ENCODE data around the gene LYSMD3. TPM values are rescaled to one million over a fixed set of nuclear protein-coding genes. Genes with fewer than 3 reads are reported as not detected.

Gene LYSMD3
- total and polyA plus RNA-seq, 2 donors, result 12.5 to 13.5 TPM

DNA sequence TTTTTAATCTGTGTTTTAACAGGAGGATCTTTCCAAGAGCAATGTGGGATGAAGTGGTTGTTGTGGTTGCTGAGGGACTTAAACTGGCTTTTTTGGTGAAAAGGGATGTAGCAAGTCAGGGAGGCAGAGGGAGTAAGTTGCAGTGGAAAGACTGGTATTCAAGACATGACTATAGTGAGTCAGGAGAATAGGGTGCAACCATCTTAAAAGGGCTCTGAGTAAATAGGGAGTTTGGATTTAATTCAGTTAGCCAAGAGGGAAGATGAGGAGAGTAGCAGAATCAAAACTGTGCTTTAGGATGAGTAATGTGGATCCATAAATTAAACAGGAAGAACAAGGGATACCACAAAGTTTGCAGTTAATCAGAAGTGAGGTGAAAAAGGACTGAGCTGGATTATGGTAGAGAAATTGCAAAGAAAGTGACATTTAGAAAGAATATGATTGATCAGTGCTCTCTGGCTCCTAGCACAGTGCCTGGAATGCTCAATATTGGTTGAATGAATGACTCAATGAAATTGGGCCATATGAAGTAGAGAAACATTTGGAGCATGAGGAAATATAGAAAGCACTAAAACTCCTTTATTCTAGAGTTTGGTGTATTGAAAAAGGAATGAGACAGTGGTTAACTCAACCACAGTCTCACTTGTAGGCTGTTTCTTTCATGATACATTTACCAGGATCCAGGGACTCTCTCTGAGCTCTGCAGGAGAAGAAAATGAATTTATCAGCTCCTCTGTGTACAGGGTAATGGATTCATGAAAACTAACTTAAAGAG lies 49.6 kb downstream of the LYSMD3 start:
- no peaks in the 10 kb centered on the region for H3K27me3 ChIP-seq (ENCODE audit: control insufficient read depth in 2 of 2, insufficient read depth in 1 of 2, low read length in 1 of 2)
- H3K4me1 ChIP-seq (ENCODE audit: control insufficient read depth in 2 of 2, insufficient read depth in 2 of 2, low read length in 2 of 2), result peaks cover 3 to 4% of the 10 kb centered on the region in 2 donors
- no peaks in the 10 kb centered on the region for H3K36me3 ChIP-seq (ENCODE audit: control insufficient read depth in 2 of 2, insufficient read depth in 2 of 2, low read length in 1 of 2)
- no peak for DNase-seq (ENCODE audit: low read depth in 6 of 9, low spot score in 9 of 9)
- no peak overlapping the region for H3K27ac ChIP-seq (ENCODE audit: low read depth in 1 of 2, low read length in 1 of 2)
- H3K9me3 ChIP-seq (ENCODE audit: control insufficient read depth in 2 of 2, insufficient read depth in 1 of 2, low read length in 1 of 2), result no peaks in the 10 kb centered on the region
- H3K4me3 ChIP-seq (ENCODE audit: low read length in 2 of 2), result no peak overlapping the region

GRCh38 chr5:90477621-90478215 lies 51.7 kb downstream of the LYSMD3 start:
- no peaks in the 10 kb centered on the region for H3K27me3 ChIP-seq (ENCODE audit: control insufficient read depth in 2 of 2, insufficient read depth in 1 of 2, low read length in 1 of 2)
- DNase-seq (ENCODE audit: low read depth in 6 of 9, low spot score in 9 of 9), result no peak
- no peak overlapping the region for H3K4me3 ChIP-seq (ENCODE audit: low read length in 2 of 2)
- WGBS, result 96% methylated on average over 8 of the region's 8 CpGs
- H3K27ac ChIP-seq (ENCODE audit: low read depth in 1 of 2, low read length in 1 of 2), result no peak overlapping the region
- peaks cover 5 to 13% of the 10 kb centered on the region in 2 donors for H3K4me1 ChIP-seq (ENCODE audit: control insufficient read depth in 2 of 2, insufficient read depth in 2 of 2, low read length in 2 of 2)
- no peaks in the 10 kb centered on the region for H3K9me3 ChIP-seq (ENCODE audit: control insufficient read depth in 2 of 2, insufficient read depth in 1 of 2, low read length in 1 of 2)
- no peaks in the 10 kb centered on the region for H3K36me3 ChIP-seq (ENCODE audit: control insufficient read depth in 2 of 2, insufficient read depth in 2 of 2, low read length in 1 of 2)

- WGBS, result 92% methylated on average over 2 of the region's 2 CpGs
- no peaks in the 10 kb centered on the region for H3K27me3 ChIP-seq (ENCODE audit: control insufficient read depth in 2 of 2, insufficient read depth in 1 of 2, low read length in 1 of 2)
- H3K4me3 ChIP-seq (ENCODE audit: low read length in 2 of 2), result no peak overlapping the region
- no peak for DNase-seq (ENCODE audit: low read depth in 6 of 9, low spot score in 9 of 9)
- H3K27ac ChIP-seq (ENCODE audit: low read depth in 1 of 2, low read length in 1 of 2), result no peak overlapping the region
- no peaks in the 10 kb centered on the region for H3K9me3 ChIP-seq (ENCODE audit: control insufficient read depth in 2 of 2, insufficient read depth in 1 of 2, low read length in 1 of 2)
- no peaks in the 10 kb centered on the region for H3K36me3 ChIP-seq (ENCODE audit: control insufficient read depth in 2 of 2, insufficient read depth in 2 of 2, low read length in 1 of 2)
- peaks cover 5 to 13% of the 10 kb centered on the region in 2 donors for H3K4me1 ChIP-seq (ENCODE audit: control insufficient read depth in 2 of 2, insufficient read depth in 2 of 2, low read length in 2 of 2)
Measured at GRCh38 chr5:90477073-90477472, 52.3 kb downstream of the LYSMD3 start.

- no peaks in the 10 kb centered on the region for H3K9me3 ChIP-seq (ENCODE audit: control insufficient read depth in 2 of 2, insufficient read depth in 1 of 2, low read length in 1 of 2)
- DNase-seq (ENCODE audit: low read depth in 6 of 9, low spot score in 9 of 9), result no peak
- no peak overlapping the region for H3K27ac ChIP-seq (ENCODE audit: low read depth in 1 of 2, low read length in 1 of 2)
- no peaks in the 10 kb centered on the region for H3K36me3 ChIP-seq (ENCODE audit: control insufficient read depth in 2 of 2, insufficient read depth in 2 of 2, low read length in 1 of 2)
- H3K4me3 ChIP-seq (ENCODE audit: low read length in 2 of 2), result no peak overlapping the region
- H3K4me1 ChIP-seq (ENCODE audit: control insufficient read depth in 2 of 2, insufficient read depth in 2 of 2, low read length in 2 of 2), result peaks cover 5 to 13% of the 10 kb centered on the region in 2 donors
- H3K27me3 ChIP-seq (ENCODE audit: control insufficient read depth in 2 of 2, insufficient read depth in 1 of 2, low read length in 1 of 2), result no peaks in the 10 kb centered on the region
- 87% methylated on average over 3 of the region's 3 CpGs for WGBS
Measured at GRCh38 chr5:90476391-90476790, 53.0 kb downstream of the LYSMD3 start.

GRCh38 chr5:90475436-90475980 lies 53.9 kb downstream of the LYSMD3 start:
- H3K4me1 ChIP-seq (ENCODE audit: control insufficient read depth in 2 of 2, insufficient read depth in 2 of 2, low read length in 2 of 2), result peaks cover 5 to 13% of the 10 kb centered on the region in 2 donors
- no peaks in the 10 kb centered on the region for H3K36me3 ChIP-seq (ENCODE audit: control insufficient read depth in 2 of 2, insufficient read depth in 2 of 2, low read length in 1 of 2)
- H3K9me3 ChIP-seq (ENCODE audit: control insufficient read depth in 2 of 2, insufficient read depth in 1 of 2, low read length in 1 of 2), result no peaks in the 10 kb centered on the region
- H3K4me3 ChIP-seq (ENCODE audit: low read length in 2 of 2), result no peak overlapping the region
- DNase-seq (ENCODE audit: low read depth in 6 of 9, low spot score in 9 of 9), result no peak
- WGBS, result 96% methylated on average over 17 of the region's 17 CpGs
- no peaks in the 10 kb centered on the region for H3K27me3 ChIP-seq (ENCODE audit: control insufficient read depth in 2 of 2, insufficient read depth in 1 of 2, low read length in 1 of 2)
- no peak overlapping the region for H3K27ac ChIP-seq (ENCODE audit: low read depth in 1 of 2, low read length in 1 of 2)

DNA sequence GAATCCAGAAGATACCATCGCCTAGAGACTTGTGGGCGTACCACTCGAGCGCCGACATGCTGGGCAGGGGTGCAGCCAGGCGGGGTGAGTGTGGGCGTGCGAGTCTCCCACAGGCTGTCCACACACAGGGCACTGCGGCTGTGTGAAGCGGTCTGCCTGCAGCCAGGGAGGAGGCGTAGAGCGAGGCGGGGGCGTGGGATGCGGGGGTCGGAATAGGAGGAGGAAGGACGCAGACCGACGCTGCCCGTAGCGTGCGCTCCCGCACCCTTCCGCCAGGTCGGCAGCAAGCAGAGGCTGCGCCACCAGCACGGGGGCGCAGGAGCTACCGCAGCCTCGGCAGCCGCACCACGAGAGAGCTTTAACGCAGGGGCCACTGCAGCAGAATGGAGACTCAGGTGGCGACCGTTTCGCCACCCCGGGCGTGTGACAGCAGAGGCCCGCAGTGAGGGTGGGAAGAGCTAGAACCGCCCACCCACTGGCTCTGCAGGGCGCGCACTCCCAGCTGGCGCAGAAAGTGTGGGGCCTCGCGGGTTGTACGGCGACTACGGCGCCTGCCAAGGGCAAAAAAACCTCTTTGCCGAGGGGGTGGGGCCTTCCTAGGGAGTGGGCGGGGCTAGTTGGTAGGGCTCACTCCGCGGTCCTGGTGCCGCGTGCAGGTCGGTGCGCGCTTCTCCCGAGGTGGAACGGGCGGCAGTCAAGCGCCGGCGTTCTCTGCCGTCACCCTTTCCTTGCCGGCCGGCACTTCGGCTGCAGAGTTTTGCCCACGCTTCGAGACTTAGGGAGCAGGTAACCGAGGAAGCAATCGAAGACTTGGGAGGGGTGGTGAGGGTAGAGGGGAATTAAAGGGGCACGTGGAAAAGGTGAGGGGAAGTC lies 54.9 kb downstream of the LYSMD3 start, which contains the start of the genes MBLAC2 and POLR3G:
Gene MBLAC2 (minus strand): TSS at position 537 of the 873 bp plus-strand sequence. CDS start 479 bp downstream, at position 58.
Gene POLR3G (plus strand): TSS at position 630 of the 873 bp plus-strand sequence. CDS start 10,704 bp downstream, outside the sequence.
- under 1% methylated on average over 73 of the region's 73 CpGs for WGBS
- peak; percentile 79 to 95 (median 87) for DNase-seq (ENCODE audit: low read depth in 6 of 9, low spot score in 9 of 9)
- Histone ChIP-seq H3K4me3 (ENCODE audit: low read length in 2 of 2) (peak within 1 kb of the TSS; percentile 86), H3K4me1 (ENCODE audit: control insufficient read depth in 2 of 2, insufficient read depth in 2 of 2, low read length in 2 of 2) (peaks cover 5 to 13% of the 10 kb centered on the region in 2 donors), H3K27me3 (ENCODE audit: control insufficient read depth in 2 of 2, insufficient read depth in 1 of 2, low read length in 1 of 2) (no peaks in the 10 kb centered on the region), H3K27ac (ENCODE audit: low read depth in 1 of 2, low read length in 1 of 2) (peak within 1 kb of the TSS; percentile 91 to 94), H3K9me3 (ENCODE audit: control insufficient read depth in 2 of 2, insufficient read depth in 1 of 2, low read length in 1 of 2) (no peaks in the 10 kb centered on the region), H3K36me3 (ENCODE audit: control insufficient read depth in 2 of 2, insufficient read depth in 2 of 2, low read length in 1 of 2) (no peaks in the 10 kb centered on the region)

- peak overlapping the region; percentile 91 to 94 for H3K27ac ChIP-seq (ENCODE audit: low read depth in 1 of 2, low read length in 1 of 2)
- H3K4me1 ChIP-seq (ENCODE audit: control insufficient read depth in 2 of 2, insufficient read depth in 2 of 2, low read length in 2 of 2), result peaks cover 5 to 13% of the 10 kb centered on the region in 2 donors
- no peaks in the 10 kb centered on the region for H3K27me3 ChIP-seq (ENCODE audit: control insufficient read depth in 2 of 2, insufficient read depth in 1 of 2, low read length in 1 of 2)
- DNase-seq (ENCODE audit: low read depth in 6 of 9, low spot score in 9 of 9), result peak; percentile 8 to 53 (median 24)
- H3K9me3 ChIP-seq (ENCODE audit: control insufficient read depth in 2 of 2, insufficient read depth in 1 of 2, low read length in 1 of 2), result peaks cover 0 to 2% of the 10 kb centered on the region in 2 donors
- peak overlapping the region; percentile 86 for H3K4me3 ChIP-seq (ENCODE audit: low read length in 2 of 2)
- under 1% methylated on average over 56 of the region's 56 CpGs for WGBS
- H3K36me3 ChIP-seq (ENCODE audit: control insufficient read depth in 2 of 2, insufficient read depth in 2 of 2, low read length in 1 of 2), result no peaks in the 10 kb centered on the region
Measured at GRCh38 chr5:90473396-90474234, 55.8 kb downstream of the LYSMD3 start.

GRCh38 chr5:90472783-90473395 lies 56.5 kb downstream of the LYSMD3 start:
- H3K4me3 ChIP-seq (ENCODE audit: low read length in 2 of 2), result peak overlapping the region; percentile 86
- no peak for DNase-seq (ENCODE audit: low read depth in 6 of 9, low spot score in 9 of 9)
- 47% methylated on average over 9 of the region's 9 CpGs for WGBS
- H3K4me1 ChIP-seq (ENCODE audit: control insufficient read depth in 2 of 2, insufficient read depth in 2 of 2, low read length in 2 of 2), result peaks cover 5 to 13% of the 10 kb centered on the region in 2 donors
- no peaks in the 10 kb centered on the region for H3K27me3 ChIP-seq (ENCODE audit: control insufficient read depth in 2 of 2, insufficient read depth in 1 of 2, low read length in 1 of 2)
- H3K27ac ChIP-seq (ENCODE audit: low read depth in 1 of 2, low read length in 1 of 2), result no peak overlapping the region
- no peaks in the 10 kb centered on the region for H3K36me3 ChIP-seq (ENCODE audit: control insufficient read depth in 2 of 2, insufficient read depth in 2 of 2, low read length in 1 of 2)
- H3K9me3 ChIP-seq (ENCODE audit: control insufficient read depth in 2 of 2, insufficient read depth in 1 of 2, low read length in 1 of 2), result peaks cover 0 to 2% of the 10 kb centered on the region in 2 donors

All from thymus (tissue), 11 donors.